H1 (cell line): ENCODE results near the gene FBXO34. TPM values are rescaled to one million over a fixed set of nuclear protein-coding genes. Genes with fewer than 3 reads are reported as not detected.

Experiments used
- CBX5 ChIP-seq: fragments of 300-800, 300-1000 bp; sonication (generic); IDR thresholded peaks from 2 replicates; pipeline ENCODE4 v1.7.1; 2016; ENCODE audit warnings: antibody characterized with exemption, low read length, low read depth
- CREB1 ChIP-seq: IDR thresholded peaks from 2 replicates; pipeline ENCODE4 v1.6.1; 2012; ENCODE audit warnings: inconsistent platforms
- CTBP2 ChIP-seq: IDR thresholded peaks from 2 replicates; pipeline ENCODE4 v1.7.0; 2011; ENCODE audit warnings: borderline replicate concordance, mild to moderate bottlenecking, moderate library complexity, mixed read lengths, low read length; ENCODE audit not compliant: insufficient read depth, insufficient read length
- GTF2F1 ChIP-seq: IDR thresholded peaks from 2 replicates; pipeline ENCODE4 v1.6.1; 2012; ENCODE audit warnings: low read depth, low read length, improper control_type of control experiment, borderline replicate concordance
- PHF8 ChIP-seq: fragments of 200-600 bp; sonication (generic); conservative IDR thresholded peaks from 2 replicates; pipeline ENCODE4 v1.7.1; 2012; ENCODE audit warnings: low read depth, mild to moderate bottlenecking, inconsistent platforms, low read length, moderate library complexity
- polyA plus RNA-seq, 7 experiments: library from polyadenylated mRNA; depleted of rRNA in 3 of 7; stranded (reverse) in 5 of 7; unstranded in 2 of 7; fragments of >200 nt in 5 of 7; fragments of 200-250 nt in 2 of 7; gene quantifications; 1 replicate in 5 of 7; 2 replicates in 1 of 7; 4 replicates in 1 of 7; pipeline versions ENCODE4 v1.2.1 to v1.2.3, GENCODE V29; 2011 to 2013; ENCODE audit warnings: missing spikeins in 2 of 7, mixed read lengths in 2 of 7
- total RNA-seq: library from RNA; stranded (reverse); fragmentation: NEBNext Ultra II Directional; extraction: Animal tissue kit (Norgen Biotek cat#: 25700); gene quantifications from 2 replicates; pipeline ENCODE4 v1.2.1, GENCODE V29; 2021
- TF ChIP-seq, protein P1 (sequence below): fragments of 300-600 bp; sonication (generic); IDR thresholded peaks from 2 replicates; pipeline ENCODE4 v1.7.1; 2012; ENCODE audit warnings: low read length, moderate library complexity, mild to moderate bottlenecking, inconsistent platforms; ENCODE audit not compliant: insufficient replicate concordance

FBXO34 gene
- total and polyA plus RNA-seq, 2 of the 8 experiments (the other 6 are each of a cell fraction or from before 2014, with no cell fraction given) = 7.0 to 14.4 TPM

- TF ChIP-seq, protein P1, sequence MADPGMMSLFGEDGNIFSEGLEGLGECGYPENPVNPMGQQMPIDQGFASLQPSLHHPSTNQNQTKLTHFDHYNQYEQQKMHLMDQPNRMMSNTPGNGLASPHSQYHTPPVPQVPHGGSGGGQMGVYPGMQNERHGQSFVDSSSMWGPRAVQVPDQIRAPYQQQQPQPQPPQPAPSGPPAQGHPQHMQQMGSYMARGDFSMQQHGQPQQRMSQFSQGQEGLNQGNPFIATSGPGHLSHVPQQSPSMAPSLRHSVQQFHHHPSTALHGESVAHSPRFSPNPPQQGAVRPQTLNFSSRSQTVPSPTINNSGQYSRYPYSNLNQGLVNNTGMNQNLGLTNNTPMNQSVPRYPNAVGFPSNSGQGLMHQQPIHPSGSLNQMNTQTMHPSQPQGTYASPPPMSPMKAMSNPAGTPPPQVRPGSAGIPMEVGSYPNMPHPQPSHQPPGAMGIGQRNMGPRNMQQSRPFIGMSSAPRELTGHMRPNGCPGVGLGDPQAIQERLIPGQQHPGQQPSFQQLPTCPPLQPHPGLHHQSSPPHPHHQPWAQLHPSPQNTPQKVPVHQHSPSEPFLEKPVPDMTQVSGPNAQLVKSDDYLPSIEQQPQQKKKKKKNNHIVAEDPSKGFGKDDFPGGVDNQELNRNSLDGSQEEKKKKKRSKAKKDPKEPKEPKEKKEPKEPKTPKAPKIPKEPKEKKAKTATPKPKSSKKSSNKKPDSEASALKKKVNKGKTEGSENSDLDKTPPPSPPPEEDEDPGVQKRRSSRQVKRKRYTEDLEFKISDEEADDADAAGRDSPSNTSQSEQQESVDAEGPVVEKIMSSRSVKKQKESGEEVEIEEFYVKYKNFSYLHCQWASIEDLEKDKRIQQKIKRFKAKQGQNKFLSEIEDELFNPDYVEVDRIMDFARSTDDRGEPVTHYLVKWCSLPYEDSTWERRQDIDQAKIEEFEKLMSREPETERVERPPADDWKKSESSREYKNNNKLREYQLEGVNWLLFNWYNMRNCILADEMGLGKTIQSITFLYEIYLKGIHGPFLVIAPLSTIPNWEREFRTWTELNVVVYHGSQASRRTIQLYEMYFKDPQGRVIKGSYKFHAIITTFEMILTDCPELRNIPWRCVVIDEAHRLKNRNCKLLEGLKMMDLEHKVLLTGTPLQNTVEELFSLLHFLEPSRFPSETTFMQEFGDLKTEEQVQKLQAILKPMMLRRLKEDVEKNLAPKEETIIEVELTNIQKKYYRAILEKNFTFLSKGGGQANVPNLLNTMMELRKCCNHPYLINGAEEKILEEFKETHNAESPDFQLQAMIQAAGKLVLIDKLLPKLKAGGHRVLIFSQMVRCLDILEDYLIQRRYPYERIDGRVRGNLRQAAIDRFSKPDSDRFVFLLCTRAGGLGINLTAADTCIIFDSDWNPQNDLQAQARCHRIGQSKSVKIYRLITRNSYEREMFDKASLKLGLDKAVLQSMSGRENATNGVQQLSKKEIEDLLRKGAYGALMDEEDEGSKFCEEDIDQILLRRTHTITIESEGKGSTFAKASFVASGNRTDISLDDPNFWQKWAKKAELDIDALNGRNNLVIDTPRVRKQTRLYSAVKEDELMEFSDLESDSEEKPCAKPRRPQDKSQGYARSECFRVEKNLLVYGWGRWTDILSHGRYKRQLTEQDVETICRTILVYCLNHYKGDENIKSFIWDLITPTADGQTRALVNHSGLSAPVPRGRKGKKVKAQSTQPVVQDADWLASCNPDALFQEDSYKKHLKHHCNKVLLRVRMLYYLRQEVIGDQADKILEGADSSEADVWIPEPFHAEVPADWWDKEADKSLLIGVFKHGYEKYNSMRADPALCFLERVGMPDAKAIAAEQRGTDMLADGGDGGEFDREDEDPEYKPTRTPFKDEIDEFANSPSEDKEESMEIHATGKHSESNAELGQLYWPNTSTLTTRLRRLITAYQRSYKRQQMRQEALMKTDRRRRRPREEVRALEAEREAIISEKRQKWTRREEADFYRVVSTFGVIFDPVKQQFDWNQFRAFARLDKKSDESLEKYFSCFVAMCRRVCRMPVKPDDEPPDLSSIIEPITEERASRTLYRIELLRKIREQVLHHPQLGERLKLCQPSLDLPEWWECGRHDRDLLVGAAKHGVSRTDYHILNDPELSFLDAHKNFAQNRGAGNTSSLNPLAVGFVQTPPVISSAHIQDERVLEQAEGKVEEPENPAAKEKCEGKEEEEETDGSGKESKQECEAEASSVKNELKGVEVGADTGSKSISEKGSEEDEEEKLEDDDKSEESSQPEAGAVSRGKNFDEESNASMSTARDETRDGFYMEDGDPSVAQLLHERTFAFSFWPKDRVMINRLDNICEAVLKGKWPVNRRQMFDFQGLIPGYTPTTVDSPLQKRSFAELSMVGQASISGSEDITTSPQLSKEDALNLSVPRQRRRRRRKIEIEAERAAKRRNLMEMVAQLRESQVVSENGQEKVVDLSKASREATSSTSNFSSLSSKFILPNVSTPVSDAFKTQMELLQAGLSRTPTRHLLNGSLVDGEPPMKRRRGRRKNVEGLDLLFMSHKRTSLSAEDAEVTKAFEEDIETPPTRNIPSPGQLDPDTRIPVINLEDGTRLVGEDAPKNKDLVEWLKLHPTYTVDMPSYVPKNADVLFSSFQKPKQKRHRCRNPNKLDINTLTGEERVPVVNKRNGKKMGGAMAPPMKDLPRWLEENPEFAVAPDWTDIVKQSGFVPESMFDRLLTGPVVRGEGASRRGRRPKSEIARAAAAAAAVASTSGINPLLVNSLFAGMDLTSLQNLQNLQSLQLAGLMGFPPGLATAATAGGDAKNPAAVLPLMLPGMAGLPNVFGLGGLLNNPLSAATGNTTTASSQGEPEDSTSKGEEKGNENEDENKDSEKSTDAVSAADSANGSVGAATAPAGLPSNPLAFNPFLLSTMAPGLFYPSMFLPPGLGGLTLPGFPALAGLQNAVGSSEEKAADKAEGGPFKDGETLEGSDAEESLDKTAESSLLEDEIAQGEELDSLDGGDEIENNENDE = no peak
- TF ChIP-seq PHF8 = no peak
- no peak for TF ChIP-seq CBX5
- TF ChIP-seq GTF2F1 = no peak
- TF ChIP-seq CTBP2 = no peak
- no peak for TF ChIP-seq CREB1
Measured at GRCh38 chr14:55233591-55233990, 37.6 kb upstream of the FBXO34 start (continued).
